GM19351 (cell line): ENCODE measurements around the gene NR1H2.
A peak's percentile ranks its signal among the peaks of the same experiment; 100 is the strongest.

Source experiments
- ATAC-seq: cut with Tn5 transposase; IDR thresholded peaks from one replicate; pipeline ENCODE4 v1.9.1; 2021; ENCODE audit warnings: mild to moderate bottlenecking, moderate library complexity; ENCODE audit not compliant: unreplicated experiment

NR1H2 gene

DNA sequence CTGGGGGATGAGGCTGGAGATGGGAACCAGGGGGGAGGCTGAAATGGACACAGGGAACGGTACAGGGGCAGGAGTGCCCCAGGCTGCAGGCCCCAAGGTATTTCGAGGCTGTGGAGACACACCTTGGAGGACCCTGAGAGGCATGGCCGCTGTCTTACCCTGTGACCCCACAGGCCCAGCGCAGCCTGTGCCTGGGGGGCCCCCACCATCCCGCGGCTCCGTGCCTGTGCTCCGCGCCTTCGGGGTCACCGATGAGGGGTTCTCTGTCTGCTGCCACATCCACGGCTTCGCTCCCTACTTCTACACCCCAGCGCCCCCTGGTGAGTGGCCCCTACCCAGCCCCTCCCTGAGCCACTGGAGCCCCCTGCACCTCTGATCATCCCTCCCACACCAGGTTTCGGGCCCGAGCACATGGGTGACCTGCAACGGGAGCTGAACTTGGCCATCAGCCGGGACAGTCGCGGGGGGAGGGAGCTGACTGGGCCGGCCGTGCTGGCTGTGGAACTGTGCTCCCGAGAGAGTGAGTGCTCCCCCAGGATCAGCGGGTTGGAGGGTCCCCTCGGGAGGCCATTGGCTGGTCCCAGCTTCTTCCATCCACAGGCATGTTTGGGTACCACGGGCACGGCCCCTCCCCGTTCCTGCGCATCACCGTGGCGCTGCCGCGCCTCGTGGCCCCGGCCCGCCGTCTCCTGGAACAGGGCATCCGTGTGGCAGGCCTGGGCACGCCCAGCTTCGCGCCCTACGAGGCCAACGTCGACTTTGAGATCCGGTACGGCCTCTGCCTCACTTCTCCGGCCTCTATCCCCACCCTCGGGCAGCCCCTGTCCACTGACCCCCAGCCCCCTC is 25.6 kb downstream of the NR1H2 start:
- ATAC-seq, result no peak

- ATAC-seq, result no peak
Observed at GRCh38 chr19:50402544-50403301, 26.5 kb downstream of the NR1H2 start.

- no peak for ATAC-seq
Observed at GRCh38 chr19:50406156-50406820, 30.0 kb downstream of the NR1H2 start.

GRCh38 chr19:50406829-50407228 is 30.6 kb downstream of the NR1H2 start:
- no peak for ATAC-seq

GRCh38 chr19:50409347-50409746 is 33.1 kb downstream of the NR1H2 start:
- no peak for ATAC-seq

- ATAC-seq, result no peak
Observed at GRCh38 chr19:50410109-50410508, 33.9 kb downstream of the NR1H2 start.

- no peak for ATAC-seq
Observed at GRCh38 chr19:50412419-50412818, 36.2 kb downstream of the NR1H2 start.

- no peak for ATAC-seq
Observed at GRCh38 chr19:50413096-50413495, 36.8 kb downstream of the NR1H2 start.

- ATAC-seq, result no peak
Observed at GRCh38 chr19:50413531-50413930, 37.3 kb downstream of the NR1H2 start.

- peak; percentile 45 for ATAC-seq
Observed at GRCh38 chr19:50414864-50415660, 38.8 kb downstream of the NR1H2 start.

DNA sequence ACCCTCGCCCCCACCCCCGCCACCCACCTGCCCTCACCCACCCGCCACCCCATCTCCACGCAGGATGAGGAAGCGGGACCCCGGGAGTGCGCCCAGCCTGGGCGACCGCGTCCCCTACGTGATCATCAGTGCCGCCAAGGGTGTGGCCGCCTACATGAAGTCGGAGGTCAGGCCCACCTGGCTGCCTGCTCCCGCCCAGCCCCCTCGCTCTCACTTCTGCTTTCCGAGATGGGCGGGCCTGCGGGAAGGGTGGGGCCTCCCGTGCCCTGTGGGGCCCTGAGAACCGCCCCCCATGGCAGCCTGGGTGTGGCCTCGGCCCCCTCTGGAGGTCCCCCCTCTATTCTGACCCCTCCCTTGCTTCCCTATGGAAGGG is 39.4 kb downstream of the NR1H2 start:
- peak; percentile 62 for ATAC-seq

DNA sequence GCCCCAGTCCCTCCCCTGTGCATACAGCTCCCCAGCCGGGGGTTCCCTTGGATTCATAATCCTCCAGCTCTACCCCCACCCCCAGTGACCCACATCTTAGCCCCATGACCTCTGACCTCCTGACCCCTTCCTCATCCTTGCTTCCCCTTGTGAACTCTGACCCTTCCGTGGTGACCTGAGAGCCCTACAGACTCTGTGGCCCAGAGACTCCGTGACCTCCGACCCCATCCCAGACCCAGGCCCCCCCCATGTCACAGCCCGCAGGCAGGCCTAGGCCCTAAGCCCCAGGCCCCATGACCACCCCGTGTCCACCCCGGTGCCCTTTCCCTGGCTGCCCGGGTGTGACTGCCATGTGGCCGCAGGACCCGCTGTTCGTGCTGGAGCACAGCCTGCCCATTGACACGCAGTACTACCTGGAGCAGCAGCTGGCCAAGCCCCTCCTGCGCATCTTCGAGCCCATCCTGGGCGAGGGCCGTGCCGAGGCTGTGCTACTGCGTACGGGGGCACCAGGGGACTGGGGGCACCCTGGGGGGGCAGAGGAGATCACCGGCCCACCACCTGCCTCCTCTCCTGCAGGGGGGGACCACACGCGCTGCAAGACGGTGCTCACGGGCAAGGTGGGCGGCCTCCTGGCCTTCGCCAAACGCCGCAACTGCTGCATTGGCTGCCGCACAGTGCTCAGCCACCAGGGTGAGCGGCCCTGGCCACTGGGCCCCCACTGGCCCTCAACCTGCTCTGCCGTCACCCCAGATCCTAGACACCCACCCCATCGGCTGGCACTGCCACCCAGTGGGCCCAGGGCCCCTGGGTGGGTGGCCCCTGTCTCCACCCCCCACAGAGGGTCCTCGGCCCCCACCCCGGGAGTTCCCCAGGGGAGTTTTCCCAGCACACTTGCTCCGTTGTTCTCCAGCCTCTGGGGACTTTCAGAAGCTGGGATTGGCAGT is 40.0 kb downstream of the NR1H2 start:
- ATAC-seq, result no peak

DNA sequence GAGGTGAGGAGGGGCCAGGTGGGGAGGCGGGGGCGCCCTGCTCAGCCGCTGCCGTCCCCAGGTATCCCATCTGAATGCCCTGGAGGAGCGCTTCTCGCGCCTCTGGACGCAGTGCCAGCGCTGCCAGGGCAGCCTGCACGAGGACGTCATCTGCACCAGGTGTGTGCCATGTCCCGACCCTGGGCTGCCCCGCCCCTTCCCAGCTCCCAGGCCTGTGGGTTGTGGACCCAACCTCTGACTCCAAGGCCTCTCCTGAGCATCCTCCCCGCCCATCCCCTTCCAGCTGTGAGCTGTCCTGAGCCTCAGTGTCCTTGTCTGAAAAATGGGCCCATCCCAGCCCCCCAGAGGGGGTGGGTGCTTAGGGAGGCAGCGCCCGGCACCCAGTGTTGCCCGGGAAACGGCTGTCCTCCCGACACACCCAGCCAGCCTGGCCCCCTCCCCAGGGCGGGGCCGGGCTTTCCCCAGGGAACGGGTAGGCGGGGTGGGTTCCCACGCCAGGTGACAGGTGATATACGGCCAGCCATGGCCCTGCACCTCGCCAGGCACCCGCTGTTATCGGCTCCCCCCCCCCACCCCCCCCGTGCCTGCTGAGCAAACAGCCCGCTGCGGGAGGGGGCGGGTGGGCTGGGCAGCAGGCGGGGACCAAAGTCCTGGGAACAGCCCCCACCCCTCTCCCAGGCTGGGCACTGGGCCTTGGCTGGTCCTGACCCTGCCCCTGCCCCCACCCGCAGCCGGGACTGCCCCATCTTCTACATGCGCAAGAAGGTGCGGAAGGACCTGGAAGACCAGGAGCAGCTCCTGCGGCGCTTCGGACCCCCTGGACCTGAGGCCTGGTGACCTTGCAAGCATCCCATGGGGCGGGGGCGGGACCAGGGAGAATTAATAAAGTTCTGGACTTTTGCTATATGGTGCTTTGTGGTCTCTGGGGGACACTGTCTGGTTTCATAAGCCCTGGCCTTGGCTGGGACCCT is 41.1 kb downstream of the NR1H2 start:
- no peak for ATAC-seq

- ATAC-seq, result no peak
Observed at GRCh38 chr19:50418176-50419021, 42.1 kb downstream of the NR1H2 start, which contains the start of gene SPIB. TSS of gene SPIB (plus strand) at chr19:50418938. CDS start at chr19:50418963, 25 bp downstream.

DNA sequence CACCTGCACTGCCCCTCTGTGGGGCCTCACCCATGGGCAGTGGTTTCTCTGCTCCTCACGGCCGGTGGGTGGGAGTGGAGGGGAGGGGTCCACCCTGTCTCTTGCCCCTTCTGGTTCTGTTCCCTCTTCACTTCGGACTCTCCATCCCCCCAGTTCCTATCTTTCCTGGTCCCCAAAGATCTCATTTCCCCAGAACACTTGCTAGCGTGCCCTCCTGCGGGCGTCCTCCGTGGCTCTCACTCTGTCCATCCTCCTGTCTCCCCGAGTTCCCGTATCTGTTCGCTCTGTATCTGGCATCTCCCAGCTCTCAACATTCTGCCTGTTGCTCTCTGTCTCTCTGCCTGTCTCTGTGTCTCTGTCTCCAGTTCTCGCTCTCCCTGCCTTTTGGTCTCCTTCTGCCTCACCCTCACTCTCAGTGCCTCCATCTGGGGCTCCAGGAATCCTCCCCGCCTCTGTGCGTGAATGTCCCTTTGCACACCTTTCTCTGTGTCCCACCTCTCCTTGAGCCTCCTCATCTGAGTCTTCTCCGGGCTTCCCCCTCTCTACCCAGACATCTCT is 42.8 kb downstream of the NR1H2 start:
- ATAC-seq, result no peak

GRCh38 chr19:50419580-50420035 is 43.4 kb downstream of the NR1H2 start:
- ATAC-seq, result no peak

- no peak for ATAC-seq
Observed at GRCh38 chr19:50420127-50420526, 43.9 kb downstream of the NR1H2 start.
